Stimulated activated CD4-positive, alpha-beta T cell treated with anti-CD3 and anti-CD28 coated beads, Interleukin-4, amount 100 ng/mL, for 48 hours (primary cell): ENCODE results near the gene RTP2.

Experiments
- DNase-seq, 2 donors: peaks; one replicate each; pipeline ENCODE4 v3.0.0-alpha.2; 2020; ENCODE audit warnings: low read depth in 2 of 2

RTP2 gene, protein sequence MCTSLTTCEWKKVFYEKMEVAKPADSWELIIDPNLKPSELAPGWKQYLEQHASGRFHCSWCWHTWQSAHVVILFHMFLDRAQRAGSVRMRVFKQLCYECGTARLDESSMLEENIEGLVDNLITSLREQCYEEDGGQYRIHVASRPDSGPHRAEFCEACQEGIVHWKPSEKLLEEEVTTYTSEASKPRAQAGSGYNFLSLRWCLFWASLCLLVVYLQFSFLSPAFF

DNA sequence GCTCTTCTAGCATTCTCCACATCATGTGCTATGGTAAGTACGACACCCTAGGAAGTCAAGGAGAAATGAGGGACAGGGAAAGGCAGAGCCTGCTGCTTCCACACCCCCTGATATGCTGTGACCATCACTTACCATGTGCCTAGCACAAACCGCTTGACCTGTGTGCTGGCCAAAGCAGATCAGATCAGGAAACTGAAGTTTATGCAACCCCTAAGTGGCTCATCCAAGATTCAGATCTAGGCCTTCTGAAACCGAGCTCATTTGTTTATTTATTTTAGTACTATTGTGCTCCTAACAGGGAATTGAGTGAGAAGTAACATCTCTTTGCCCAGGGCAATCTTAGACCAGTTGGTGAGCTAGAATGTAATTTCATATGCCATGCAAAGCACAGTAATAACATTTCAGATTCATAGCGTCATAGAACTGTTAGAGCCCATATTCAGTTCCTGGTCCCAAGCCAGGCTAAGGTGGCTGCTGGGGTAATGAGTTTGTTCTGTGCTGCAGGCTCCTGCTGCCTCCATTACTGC, at the start of gene RTP2:
RTP2 (minus strand) TSS at position 51 of the 527 bp plus-strand sequence. CDS start 429 bp downstream, outside the sequence.
- DNase-seq: no peak

DNA sequence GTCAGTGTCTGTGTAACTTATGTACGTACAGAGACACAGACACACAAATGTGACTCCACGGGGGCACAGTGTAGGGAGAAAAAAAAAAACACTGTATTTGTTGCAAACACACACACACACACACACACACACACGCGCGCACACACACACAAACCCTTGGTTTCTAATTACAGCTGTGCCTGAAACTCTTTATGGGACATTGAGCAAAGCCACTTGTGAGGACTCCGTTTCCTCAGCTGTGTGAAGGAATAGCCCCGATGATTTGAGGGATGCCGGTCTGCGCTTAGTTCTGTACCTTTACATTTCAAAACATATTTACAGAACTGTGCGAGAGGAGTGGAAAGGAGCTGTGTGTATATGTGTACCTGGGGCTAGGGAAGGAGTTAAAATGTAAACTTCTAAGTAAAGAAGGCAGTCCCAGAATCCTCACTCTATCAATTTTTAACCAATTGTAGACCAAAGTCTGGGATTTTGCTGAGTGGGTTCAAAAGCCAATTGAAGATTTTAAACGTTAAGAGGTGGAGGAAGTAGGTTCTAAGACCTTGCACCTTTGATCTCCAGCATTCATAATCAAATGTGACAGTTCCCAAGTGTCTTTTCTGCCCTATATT, 48.3 kb upstream of the RTP2 start:
- DNase-seq: no peak

DNA sequence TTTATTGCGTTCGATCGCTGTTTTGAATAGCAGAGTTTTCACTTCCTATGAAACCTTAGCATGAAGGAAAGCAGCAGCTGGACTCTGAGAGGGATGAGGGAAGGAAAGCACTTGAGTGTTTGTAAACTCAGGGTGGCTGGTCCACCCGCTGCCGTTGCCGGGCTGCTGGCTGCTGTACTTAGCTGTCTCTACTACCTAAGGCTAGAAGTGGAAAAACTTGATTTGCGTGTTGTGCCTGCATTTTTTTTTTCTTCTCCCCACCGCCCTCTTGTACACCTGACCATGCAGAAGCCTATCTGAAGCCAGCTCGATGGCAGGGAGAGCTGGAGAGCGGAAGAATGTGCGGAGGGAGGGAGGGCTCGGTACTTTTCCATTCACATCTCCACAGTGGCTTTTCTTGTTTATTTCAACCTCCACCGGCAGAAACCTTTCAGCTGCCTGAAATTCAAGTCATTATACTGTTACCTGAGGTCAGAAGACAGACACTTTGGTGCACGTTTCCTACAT, 47.7 kb upstream of the RTP2 start:
- no peak for DNase-seq

DNA sequence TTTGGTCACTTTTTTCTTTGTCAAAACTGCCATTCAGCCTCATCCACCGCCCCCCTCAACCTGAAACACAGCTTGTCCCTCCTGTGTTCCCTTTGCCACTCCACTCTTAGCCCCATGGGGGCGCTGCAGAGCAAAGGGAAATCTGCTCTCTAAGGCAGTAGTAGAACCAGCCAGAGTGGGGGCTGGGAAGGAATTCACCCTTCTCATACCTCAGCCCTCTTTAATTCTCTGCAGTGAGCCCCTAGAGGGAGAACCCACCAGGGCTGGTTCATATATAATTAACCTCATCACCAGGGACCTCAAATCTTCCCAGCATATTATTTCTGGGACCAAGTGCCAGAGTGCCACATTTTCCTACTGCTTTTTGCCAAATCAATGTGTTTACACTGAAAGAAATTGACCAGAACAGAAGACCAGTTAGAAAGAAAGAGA, 45.7 kb upstream of the RTP2 start:
- peak; percentile 89 to 93 for DNase-seq

DNA sequence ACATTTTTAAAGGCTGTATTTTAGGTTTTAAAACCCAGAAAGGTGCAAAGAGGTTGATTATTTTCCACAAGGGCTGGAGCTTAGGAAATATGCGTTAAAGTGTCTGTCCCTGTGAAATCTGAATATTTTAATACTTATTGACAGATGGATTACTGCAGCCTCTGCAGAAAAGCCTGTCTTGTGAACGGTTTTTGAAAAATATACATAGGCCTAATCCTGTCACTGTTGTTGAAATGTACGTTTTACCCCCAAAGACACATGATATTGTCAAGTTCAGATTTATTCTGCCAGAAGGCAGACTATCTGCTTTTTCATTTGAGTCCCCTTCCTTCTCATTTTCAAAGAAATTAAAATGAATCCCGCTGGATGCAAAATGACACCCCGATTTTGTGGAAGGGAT, 45.1 kb upstream of the RTP2 start:
- DNase-seq: no peak

DNA sequence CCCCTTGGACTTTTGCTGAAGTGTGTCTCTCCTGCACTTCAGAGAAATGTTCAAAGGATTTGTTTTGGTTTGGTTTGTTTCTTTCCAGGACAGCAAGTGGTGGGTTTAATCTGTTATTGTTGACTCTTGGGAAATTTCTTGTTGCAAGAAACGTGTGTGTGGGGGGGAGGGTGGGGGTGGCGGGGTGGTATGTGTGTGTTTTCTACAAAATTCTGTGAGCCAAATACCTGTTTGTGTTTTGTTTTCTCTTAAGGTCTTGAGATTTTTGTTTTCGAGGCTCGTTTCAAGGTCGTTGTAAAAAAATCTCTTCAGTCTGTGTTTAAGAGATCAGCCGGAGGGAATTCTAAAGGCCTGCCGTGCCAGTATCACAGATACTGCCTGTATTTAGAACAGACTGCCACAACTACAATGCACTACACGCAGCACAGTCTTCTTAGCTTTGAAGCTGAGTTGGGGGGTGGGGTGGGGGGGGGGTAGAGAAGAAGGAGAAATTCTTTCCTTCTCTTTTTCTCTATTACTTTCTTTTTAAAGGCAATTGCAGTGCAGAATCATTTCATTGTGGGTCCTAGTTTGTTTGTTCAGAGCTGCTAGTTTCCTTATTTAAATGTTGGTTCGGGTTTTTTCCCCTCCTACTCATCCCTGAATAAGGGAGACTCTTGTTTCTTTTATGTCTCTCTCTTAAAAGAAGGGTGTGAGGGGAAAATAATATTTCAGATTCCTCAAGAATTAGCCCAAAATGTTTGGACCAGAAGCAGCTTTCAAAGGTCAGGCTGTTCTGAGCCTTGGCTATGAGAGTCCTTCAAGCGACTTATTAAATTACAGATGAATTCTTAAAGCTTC, 44.3 kb upstream of the RTP2 start:
- DNase-seq: no peak

DNA sequence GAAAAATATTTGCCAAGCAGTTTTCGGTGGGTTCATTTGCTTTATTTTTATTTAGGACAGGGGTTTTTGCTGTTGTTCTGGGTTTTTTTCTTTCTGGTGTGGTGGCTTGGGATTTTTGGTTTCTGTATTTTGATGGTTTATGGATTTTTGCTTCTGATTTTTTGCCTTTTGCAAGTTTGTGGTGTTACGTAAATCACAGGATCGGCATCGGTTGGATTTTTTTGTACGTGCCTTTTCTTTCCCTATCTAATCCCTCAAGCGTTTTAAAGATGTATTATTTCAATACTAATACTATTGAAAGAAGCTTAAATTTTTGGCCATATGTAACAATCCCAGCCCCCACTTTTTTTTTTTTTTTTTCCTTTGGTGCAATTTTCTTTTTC, 43.7 kb upstream of the RTP2 start:
- no peak for DNase-seq

DNA sequence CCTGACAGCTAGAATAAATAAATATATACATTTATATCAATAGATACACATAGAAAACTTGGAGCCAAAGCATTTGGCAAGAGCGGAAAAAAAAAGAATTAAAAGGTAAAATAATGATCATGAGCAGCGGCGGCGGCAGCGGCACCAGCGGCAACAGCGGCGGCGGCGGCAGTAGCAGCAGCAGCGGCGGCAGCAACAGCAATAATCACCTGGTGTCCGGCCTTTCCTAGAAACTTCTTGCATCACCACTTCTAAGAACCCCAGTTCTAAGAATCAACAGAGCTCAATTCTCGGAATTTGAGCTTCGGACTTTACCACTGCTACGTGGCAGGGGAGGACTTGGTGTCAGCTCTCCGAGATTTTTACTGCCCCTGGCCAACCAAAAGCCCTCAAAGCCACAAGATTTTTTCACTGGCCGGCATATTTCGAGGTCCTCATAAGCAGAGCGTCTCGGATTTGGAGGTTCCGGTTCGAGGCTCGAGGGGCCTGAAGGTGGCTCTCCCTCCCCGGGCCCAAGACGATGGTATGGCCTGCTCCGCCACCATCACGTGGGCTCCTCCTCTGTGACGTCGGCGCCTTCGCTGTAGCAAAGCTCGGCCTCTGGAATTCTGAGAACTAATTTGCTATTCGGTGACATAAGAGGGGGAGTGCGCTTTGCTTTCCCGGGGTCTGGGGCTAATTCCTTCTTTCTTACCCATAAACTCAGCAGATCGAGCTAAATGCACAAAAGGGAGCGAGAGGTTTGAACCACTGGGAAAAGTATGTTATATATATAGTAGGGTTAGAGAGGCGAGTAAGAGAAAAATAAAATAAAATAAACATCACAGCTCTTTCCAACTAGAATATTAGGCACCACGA, 43.1 kb upstream of the RTP2 start, which contains the start of gene BCL6:
BCL6 (minus strand) TSS at position 268 of the 858 bp plus-strand sequence. CDS start 11,775 bp downstream, outside the sequence.
- peak; percentile 74 to 80 for DNase-seq

DNA sequence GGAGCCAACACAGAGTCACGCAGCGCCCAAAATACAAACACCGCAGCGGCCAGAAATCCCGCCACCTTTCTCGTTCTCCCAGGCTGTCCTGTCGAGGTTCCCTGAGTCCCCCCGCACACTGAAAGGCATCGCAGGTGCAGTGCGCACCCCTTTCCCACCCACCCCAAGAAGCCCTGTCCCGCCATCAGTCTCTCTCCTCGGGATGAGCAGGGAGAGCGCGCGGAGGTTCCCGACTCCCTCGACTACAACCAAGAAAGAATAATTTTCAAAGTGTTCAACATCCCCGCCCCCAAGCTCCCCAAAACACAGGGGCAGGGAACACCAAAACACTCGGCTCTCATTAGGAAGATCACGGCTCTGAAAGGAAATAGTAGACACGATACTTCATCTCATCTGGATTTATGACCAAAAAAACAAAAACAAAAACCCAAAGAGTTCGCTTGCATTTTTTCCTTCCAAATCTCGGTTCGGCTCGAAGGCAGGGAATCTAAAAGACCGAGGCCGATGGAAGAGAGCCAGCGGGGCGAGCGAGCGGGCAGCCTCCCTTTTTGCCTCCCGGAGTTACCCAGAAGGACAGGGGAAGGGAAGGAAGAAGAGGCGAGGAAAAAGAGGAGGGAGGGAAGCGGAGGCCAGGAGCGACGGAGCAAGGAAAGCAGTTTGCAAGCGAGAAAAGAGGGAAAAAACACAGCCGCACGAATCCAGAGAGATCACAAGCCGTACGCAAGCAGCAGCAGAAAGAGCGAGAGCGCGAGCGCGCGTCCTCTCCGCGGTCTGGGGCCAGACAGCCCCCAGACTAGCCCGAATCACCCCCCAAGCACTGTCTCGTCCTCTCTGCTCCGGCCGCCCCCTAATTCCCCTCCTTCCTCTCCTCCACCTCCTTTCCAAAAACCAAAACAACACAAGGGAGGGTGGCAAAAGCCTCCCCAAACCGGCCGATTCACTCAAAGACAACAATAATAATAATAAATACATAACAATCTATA, 42.1 kb upstream of the RTP2 start:
- DNase-seq: peak in 1 of 2 donors; percentile 27

DNA sequence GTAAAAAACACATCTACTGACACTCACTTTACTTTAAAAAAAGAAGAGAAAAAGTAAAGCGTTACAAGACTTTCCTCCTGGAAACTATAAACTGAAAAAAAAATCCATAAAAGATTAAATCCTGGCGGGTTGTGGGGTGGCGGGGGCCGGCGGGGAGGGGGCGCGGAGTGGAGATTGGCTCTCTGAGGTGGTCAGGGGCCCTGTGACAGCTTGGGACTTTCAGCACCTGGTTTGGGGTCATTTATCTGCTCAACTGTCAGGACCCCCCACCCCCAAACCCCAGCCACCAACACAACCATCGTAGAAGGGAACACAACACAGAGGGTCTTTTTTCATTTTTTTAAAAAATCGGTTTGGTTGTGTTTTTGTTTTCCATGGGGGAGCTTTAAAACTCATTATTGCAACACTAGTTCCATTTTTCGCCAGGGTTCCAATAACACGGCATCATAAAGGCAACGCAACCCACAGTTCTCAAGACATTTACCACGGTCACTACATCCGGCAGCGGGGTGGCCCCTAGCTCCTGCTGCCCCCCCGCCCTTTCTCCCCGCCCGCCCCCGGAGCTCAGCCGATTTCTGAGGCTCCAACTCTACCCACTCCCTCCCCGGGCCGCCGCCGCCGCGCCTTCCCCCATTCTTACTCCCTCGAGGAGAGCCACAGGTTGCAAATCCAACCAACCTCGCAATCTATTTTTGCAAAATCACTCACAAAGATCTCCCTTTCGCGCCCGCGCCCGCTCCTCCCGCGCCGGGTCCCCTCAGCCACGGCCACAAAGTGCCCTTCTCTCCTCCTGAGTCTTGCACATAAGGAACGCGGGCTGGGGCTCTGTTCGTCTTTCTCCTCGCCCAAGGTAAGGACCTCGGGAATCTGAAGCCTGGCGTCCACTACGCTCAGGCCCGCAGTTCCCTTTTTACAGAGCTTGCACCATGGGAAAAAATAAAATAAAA, 41.1 kb upstream of the RTP2 start:
- DNase-seq: peak in 1 of 2 donors; percentile 57

DNA sequence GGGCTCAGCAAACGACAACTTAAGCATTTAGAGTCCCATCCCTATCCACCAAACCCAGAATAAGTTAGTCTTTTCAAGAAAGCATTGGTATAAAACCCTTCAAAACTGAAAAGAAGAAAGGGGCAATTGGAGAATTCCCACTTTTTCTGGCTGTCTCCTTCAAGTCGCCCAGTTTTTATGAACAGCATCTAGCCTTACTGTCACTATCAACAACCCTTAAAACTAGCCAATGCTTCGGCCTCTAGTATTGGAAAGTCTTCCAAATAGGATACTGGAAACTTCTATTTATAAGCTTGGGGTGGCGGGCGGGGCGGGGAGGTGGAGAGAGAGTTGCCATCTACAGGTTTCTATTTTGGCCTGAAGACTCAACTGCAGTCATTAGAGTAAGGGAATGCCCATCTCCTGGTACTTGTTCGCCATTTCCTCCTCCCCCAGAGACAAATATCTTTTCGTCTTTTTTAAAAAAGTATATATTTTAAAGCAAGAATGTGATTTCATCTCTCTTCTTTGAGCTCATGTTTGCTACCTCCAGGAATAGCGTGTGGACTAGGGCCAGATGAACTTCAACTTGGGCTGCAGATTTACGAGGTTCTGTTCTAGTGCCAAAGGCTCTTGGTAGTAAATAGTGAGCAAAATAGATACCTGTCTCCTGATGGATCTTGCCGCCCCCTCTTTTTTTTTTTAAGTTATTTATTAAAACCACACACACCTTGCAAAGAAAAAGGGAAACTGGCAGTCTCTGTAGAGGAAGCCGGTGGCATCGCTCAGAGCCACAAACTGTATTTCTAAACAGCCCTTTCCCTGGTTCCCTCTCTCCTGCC, 40.2 kb upstream of the RTP2 start:
- no peak for DNase-seq

DNA sequence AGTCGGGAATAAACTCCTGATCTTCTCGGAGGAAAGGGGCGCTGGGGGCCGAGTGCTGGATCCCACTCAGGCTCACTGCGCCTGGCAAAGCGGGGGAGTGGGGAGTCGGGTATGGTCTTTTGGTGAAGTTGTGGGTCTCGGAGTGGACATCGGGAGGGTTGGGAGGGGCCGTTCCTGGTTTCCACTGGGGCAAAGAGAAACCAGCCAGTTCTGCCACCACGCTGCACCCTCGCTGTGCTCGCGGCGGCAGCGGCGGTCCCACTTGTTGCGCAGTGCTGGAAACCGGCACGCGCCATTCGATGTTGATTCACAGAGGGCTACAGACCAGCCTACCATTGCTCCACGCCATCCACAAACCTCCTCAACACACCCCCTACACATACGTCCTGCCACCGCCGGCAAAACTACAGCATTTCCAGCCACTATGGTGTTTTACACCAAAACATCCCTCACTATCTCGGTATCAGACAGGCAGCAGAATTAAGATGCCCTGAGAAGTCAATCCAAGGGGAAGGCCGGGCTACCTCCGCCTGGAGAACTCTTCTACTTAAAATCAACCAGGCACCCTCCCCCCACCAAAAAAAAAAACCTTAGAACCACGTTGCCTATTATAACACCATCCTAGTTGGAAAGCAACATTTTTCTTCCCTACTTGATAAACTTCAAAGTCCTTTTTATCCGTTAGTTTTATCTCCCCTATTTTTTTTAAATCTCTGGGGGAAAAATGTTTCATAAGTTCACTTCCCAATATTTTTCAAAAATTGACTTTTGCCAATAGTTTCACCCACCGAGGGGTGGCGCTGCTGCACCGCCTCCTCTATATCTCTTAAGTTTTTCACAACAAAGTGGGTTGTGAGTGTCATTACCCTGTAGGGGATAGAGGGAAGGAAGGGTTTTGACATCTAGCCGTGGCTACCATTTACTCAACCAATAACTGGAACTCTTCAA, 39.3 kb upstream of the RTP2 start:
- peak in 1 of 2 donors; percentile 74 for DNase-seq

DNA sequence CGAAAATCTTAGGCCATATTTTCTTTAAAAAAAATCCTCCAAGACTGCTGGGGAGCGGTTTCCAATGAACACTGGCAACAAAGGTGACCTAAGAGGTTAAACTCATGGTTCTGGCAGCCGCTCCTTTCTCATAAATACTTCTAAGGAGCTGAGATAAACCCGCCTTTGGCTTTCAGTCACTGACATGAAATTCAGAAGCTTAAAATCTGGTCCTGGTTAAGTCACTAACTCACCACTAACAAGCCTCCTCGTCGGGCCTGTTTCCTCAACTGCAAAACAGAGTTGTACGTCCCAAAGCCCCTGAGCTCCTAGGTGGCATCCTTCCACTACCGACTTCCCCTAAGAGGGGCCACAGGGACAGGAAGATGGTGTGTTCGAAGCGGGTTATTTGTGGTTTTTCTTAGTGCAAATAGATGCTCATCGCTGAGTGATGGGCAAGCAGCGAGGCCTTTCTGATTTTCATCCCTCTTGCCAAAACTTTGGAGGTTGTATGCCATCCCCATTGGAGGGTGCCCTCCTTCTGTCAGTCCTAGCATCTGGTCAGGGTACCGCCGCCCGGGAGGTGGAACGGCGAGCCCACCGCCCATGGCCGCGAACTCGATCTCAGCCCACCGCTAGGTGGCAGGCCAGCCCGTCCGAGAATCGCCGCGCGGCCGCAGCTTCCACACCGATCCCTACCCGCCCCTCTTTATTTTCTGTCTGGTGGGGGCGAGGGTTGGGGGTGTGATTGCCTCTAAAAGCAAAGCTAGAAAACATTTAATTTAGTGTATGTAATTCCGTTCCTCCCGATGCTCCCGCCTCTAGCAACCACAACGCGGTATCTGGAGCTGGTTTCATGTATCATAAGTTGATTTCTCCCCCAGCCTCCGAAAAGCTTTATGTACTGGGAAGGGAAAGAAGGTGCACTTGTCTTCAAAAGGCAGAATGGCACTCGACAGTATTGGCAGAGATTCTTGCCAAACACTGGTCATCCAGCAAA, 38.4 kb upstream of the RTP2 start:
- DNase-seq: peak in 1 of 2 donors; percentile 69

DNA sequence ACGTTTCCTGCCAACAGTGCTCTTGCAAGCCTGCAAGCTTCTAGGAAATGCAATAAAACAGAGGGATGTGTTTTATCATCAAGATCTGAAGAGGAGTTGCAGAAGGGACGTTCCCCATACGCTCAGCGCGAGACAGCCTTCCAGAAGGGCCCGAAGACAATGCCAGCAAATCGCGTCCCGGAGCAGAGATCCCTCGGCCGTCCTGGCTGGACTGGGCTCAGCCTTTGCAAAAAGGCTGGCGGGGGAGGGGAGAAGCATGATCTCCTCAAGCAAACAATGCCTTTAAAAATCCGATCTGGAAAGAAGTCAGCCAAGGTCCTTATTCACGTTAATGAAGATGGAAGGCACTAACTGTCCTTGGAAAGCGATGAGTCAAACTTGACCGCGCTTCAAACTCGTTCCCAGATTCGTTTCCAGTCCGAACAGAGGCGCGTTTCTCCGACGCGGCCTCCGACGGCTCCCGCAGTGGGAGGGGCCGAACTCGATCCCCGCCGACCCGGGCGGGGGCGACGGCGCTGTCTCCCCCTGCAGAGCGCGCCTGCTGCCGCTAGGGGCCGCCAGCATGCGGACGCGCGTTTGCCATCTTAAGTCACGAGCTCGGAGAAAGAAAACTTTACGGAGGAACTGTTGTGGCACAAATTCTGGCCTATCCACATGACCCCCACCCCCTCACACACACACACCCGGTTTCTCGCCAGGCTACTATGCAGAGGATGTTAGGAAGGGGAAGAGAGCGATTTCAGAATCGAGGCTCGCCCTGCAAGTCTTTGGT, 37.4 kb upstream of the RTP2 start:
- DNase-seq: peak in 1 of 2 donors; percentile 74

DNA sequence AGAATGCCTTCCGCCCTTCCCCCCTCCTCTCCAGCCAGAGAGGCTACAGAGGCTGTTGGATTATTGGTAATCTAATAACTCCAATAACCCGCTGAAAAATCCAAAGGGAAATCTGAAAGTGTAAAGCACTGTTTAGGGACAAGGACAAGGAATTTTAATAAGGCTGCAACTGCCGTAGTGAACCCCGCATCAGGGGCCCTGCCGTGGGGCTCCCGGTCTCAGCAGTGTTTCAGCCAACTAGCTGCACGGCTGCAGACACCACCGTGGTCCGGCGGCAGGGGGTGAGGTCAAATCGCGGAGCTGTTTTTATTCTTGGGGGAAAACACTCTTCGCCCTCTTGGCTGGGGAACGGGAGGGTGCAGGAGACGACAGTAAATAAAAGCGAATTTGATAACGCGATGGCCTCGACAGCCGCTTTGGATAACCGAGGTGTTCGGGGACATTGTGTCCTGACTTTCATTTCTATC, 36.8 kb upstream of the RTP2 start:
- peak in 1 of 2 donors; percentile 24 for DNase-seq
